Measurements from ENCODE around the gene TTL. TPM values are rescaled to one million over a fixed set of nuclear protein-coding genes. Genes with fewer than 3 reads are reported as not detected.
A peak's percentile ranks its signal among the peaks of the same experiment; 100 is the strongest.
"Not testable (repeated sequence)": the region's sequence is repeated elsewhere in the genome, so short reads cannot be mapped to it uniquely, and the experiment has no call there.

The TTL gene
- 44.3 TPM for total RNA-seq
- long read RNA-seq, full-length matches to known transcripts = 28 of 46 reads
- long read RNA-seq, partial matches to known transcripts = 9 of 46 reads
- long read RNA-seq, other reads (novel, unspliced or antisense) = 9 of 46 reads

- DNase-seq (peak; percentile 92), ATAC-seq (peak; percentile 96)
- intact Hi-C loops (cut with micrococcal nuclease) = loop anchor here (10.0 kb wide), 1 partner anchor 93 kb away; no protein-coding TSS in a partner anchor
Observed at GRCh38 chr2:112481528-112482233, at the start of gene TTL. TTL (plus strand) TSS chr2:112482156; CDS start chr2:112482345, 189 bp downstream.

GRCh38 chr2:112432390-112432734 lies 49.6 kb upstream of the TTL start:
- intact Hi-C loops (cut with micrococcal nuclease); DNase-seq; ATAC-seq: not testable (repeated sequence)

GRCh38 chr2:112432735-112433479 lies 49.0 kb upstream of the TTL start:
- DNase-seq = peak; percentile 61
- intact Hi-C loops (cut with micrococcal nuclease) = not testable (repeated sequence)
- ATAC-seq = peak; percentile 75

GRCh38 chr2:112433480-112433879 lies 48.5 kb upstream of the TTL start, which contains the start of gene RGPD8:
RGPD8 (minus strand) TSS chr2:112433645; CDS start chr2:112433453, 192 bp downstream.
- peak; percentile 99 for ATAC-seq
- peak; percentile 93 for DNase-seq
- intact Hi-C loops (cut with micrococcal nuclease) = not testable (repeated sequence)

GRCh38 chr2:112433932-112434730 lies 47.8 kb upstream of the TTL start:
- ATAC-seq (no peak), DNase-seq (peak; percentile 31)
- intact Hi-C loops (cut with micrococcal nuclease) = no loop called here

GRCh38 chr2:112434890-112435715 lies 46.9 kb upstream of the TTL start:
- DNase-seq; intact Hi-C loops (cut with micrococcal nuclease); ATAC-seq: not testable (repeated sequence)

GRCh38 chr2:112435716-112436431 lies 46.1 kb upstream of the TTL start:
- DNase-seq = peak; percentile 23
- intact Hi-C loops (cut with micrococcal nuclease); ATAC-seq: not testable (repeated sequence)

GRCh38 chr2:112436993-112437392 lies 45.0 kb upstream of the TTL start:
- intact Hi-C loops (cut with micrococcal nuclease); ATAC-seq; DNase-seq: not testable (repeated sequence)

- DNase-seq; ATAC-seq; intact Hi-C loops (cut with micrococcal nuclease): not testable (repeated sequence)
Observed at GRCh38 chr2:112437405-112437831, 44.5 kb upstream of the TTL start.

GRCh38 chr2:112438603-112439261 lies 43.2 kb upstream of the TTL start:
- intact Hi-C loops (cut with micrococcal nuclease); ATAC-seq; DNase-seq: not testable (repeated sequence)

GRCh38 chr2:112444256-112444655 lies 37.7 kb upstream of the TTL start:
- intact Hi-C loops (cut with micrococcal nuclease); DNase-seq; ATAC-seq: not testable (repeated sequence)

GRCh38 chr2:112449854-112450253 lies 32.1 kb upstream of the TTL start:
- no peak for DNase-seq
- intact Hi-C loops (cut with micrococcal nuclease) = no loop called here
- no peak for ATAC-seq

GRCh38 chr2:112451317-112451716 lies 30.6 kb upstream of the TTL start:
- ATAC-seq (no peak), DNase-seq (no peak)
- intact Hi-C loops (cut with micrococcal nuclease) = no loop called here

- ATAC-seq (no peak), DNase-seq (no peak)
- intact Hi-C loops (cut with micrococcal nuclease) = no loop called here
Observed at GRCh38 chr2:112454586-112454985, 27.4 kb upstream of the TTL start.

- no peak for ATAC-seq
- DNase-seq = no peak
- intact Hi-C loops (cut with micrococcal nuclease) = no loop called here
Observed at GRCh38 chr2:112459372-112459771, 22.6 kb upstream of the TTL start.

- intact Hi-C loops (cut with micrococcal nuclease) = no loop called here
- ATAC-seq (no peak), DNase-seq (no peak)
Observed at GRCh38 chr2:112462178-112462577, 19.8 kb upstream of the TTL start.

- ATAC-seq = no peak
- intact Hi-C loops (cut with micrococcal nuclease) = no loop called here
- no peak for DNase-seq
Observed at GRCh38 chr2:112463256-112463655, 18.7 kb upstream of the TTL start.
